ENCODE results near the gene PARP14. TPM values are rescaled to one million over a fixed set of nuclear protein-coding genes. Genes with fewer than 3 reads are reported as not detected.

PARP14 gene
- total and polyA plus RNA-seq, 4 donors: 13.9 to 40.3 (median 24.7) TPM

- no peak overlapping the region for H3K27ac ChIP-seq (ENCODE audit: low read depth, low read length)
- H3K4me3 ChIP-seq (ENCODE audit: low read depth, low read length): no peak overlapping the region
- 83% methylated on average over 1 of the region's 3 CpGs for WGBS (ENCODE audit: insufficient coverage)
- H3K9me3 ChIP-seq (ENCODE audit: control insufficient read depth, insufficient read depth, low read length): no peaks in the 10 kb centered on the region
- no peaks in the 10 kb centered on the region for H3K36me3 ChIP-seq (ENCODE audit: control insufficient read depth, insufficient read depth, low read length)
- no peaks in the 10 kb centered on the region for H3K27me3 ChIP-seq (ENCODE audit: control insufficient read depth, insufficient read depth, low read length)
- peak in 1 of 6 donors; percentile 10 for DNase-seq (ENCODE audit: low read depth in 4 of 6, low spot score in 6 of 6)
- no peaks in the 10 kb centered on the region for H3K4me1 ChIP-seq (ENCODE audit: control insufficient read depth, insufficient read depth, low read length)
Observed at GRCh38 chr3:122760453-122761271, 80.0 kb downstream of the PARP14 start.

- Histone ChIP-seq H3K4me1 (ENCODE audit: control insufficient read depth, insufficient read depth, low read length) (no peaks in the 10 kb centered on the region), H3K27me3 (ENCODE audit: control insufficient read depth, insufficient read depth, low read length) (no peaks in the 10 kb centered on the region), H3K9me3 (ENCODE audit: control insufficient read depth, insufficient read depth, low read length) (no peaks in the 10 kb centered on the region), H3K4me3 (ENCODE audit: low read depth, low read length) (no peak overlapping the region), H3K36me3 (ENCODE audit: control insufficient read depth, insufficient read depth, low read length) (peaks cover 2% of the 10 kb centered on the region), H3K27ac (ENCODE audit: low read depth, low read length) (no peak overlapping the region)
- 100% methylated on average over 3 of the region's 3 CpGs for WGBS (ENCODE audit: insufficient coverage)
- DNase-seq (ENCODE audit: low read depth in 4 of 6, low spot score in 6 of 6): no peak
Observed at GRCh38 chr3:122766430-122766829, 85.8 kb downstream of the PARP14 start.

GRCh38 chr3:122767540-122768372 lies 87.1 kb downstream of the PARP14 start:
- WGBS (ENCODE audit: insufficient coverage): no CpG with 5 or more reads among the region's 3 CpGs
- Histone ChIP-seq H3K4me1 (ENCODE audit: control insufficient read depth, insufficient read depth, low read length) (no peaks in the 10 kb centered on the region), H3K27ac (ENCODE audit: low read depth, low read length) (no peak overlapping the region), H3K9me3 (ENCODE audit: control insufficient read depth, insufficient read depth, low read length) (no peaks in the 10 kb centered on the region), H3K27me3 (ENCODE audit: control insufficient read depth, insufficient read depth, low read length) (no peaks in the 10 kb centered on the region), H3K36me3 (ENCODE audit: control insufficient read depth, insufficient read depth, low read length) (peaks cover 2% of the 10 kb centered on the region), H3K4me3 (ENCODE audit: low read depth, low read length) (no peak overlapping the region)
- DNase-seq (ENCODE audit: low read depth in 4 of 6, low spot score in 6 of 6): no peak

- no peaks in the 10 kb centered on the region for H3K9me3 ChIP-seq (ENCODE audit: control insufficient read depth, insufficient read depth, low read length)
- H3K36me3 ChIP-seq (ENCODE audit: control insufficient read depth, insufficient read depth, low read length): peaks cover 2% of the 10 kb centered on the region
- H3K27me3 ChIP-seq (ENCODE audit: control insufficient read depth, insufficient read depth, low read length): no peaks in the 10 kb centered on the region
- no peak overlapping the region for H3K4me3 ChIP-seq (ENCODE audit: low read depth, low read length)
- peak in 1 of 6 donors; percentile 16 for DNase-seq (ENCODE audit: low read depth in 4 of 6, low spot score in 6 of 6)
- no peak overlapping the region for H3K27ac ChIP-seq (ENCODE audit: low read depth, low read length)
- H3K4me1 ChIP-seq (ENCODE audit: control insufficient read depth, insufficient read depth, low read length): no peaks in the 10 kb centered on the region
- WGBS (ENCODE audit: insufficient coverage): no CpG with 5 or more reads among the region's 5 CpGs
Observed at GRCh38 chr3:122770521-122771202, 90.0 kb downstream of the PARP14 start.

- no peaks in the 10 kb centered on the region for H3K27me3 ChIP-seq (ENCODE audit: control insufficient read depth, insufficient read depth, low read length)
- no CpG with 5 or more reads among the region's 1 CpG for WGBS (ENCODE audit: insufficient coverage)
- no peak for DNase-seq (ENCODE audit: low read depth in 4 of 6, low spot score in 6 of 6)
- no peaks in the 10 kb centered on the region for H3K9me3 ChIP-seq (ENCODE audit: control insufficient read depth, insufficient read depth, low read length)
- H3K4me3 ChIP-seq (ENCODE audit: low read depth, low read length): no peak overlapping the region
- H3K27ac ChIP-seq (ENCODE audit: low read depth, low read length): no peak overlapping the region
- H3K4me1 ChIP-seq (ENCODE audit: control insufficient read depth, insufficient read depth, low read length): no peaks in the 10 kb centered on the region
- peaks cover 2% of the 10 kb centered on the region for H3K36me3 ChIP-seq (ENCODE audit: control insufficient read depth, insufficient read depth, low read length)
Observed at GRCh38 chr3:122772827-122773226, 92.2 kb downstream of the PARP14 start.

GRCh38 chr3:122773944-122774509 lies 93.4 kb downstream of the PARP14 start:
- no peaks in the 10 kb centered on the region for H3K9me3 ChIP-seq (ENCODE audit: control insufficient read depth, insufficient read depth, low read length)
- no peak overlapping the region for H3K4me3 ChIP-seq (ENCODE audit: low read depth, low read length)
- H3K27me3 ChIP-seq (ENCODE audit: control insufficient read depth, insufficient read depth, low read length): no peaks in the 10 kb centered on the region
- no peak overlapping the region for H3K27ac ChIP-seq (ENCODE audit: low read depth, low read length)
- peaks cover 2% of the 10 kb centered on the region for H3K36me3 ChIP-seq (ENCODE audit: control insufficient read depth, insufficient read depth, low read length)
- no peak for DNase-seq (ENCODE audit: low read depth in 4 of 6, low spot score in 6 of 6)
- WGBS (ENCODE audit: insufficient coverage): no CpG with 5 or more reads among the region's 3 CpGs
- no peaks in the 10 kb centered on the region for H3K4me1 ChIP-seq (ENCODE audit: control insufficient read depth, insufficient read depth, low read length)

GRCh38 chr3:122774564-122774963 lies 93.9 kb downstream of the PARP14 start:
- Histone ChIP-seq H3K4me3 (ENCODE audit: low read depth, low read length) (no peak overlapping the region), H3K9me3 (ENCODE audit: control insufficient read depth, insufficient read depth, low read length) (no peaks in the 10 kb centered on the region), H3K27me3 (ENCODE audit: control insufficient read depth, insufficient read depth, low read length) (no peaks in the 10 kb centered on the region), H3K4me1 (ENCODE audit: control insufficient read depth, insufficient read depth, low read length) (no peaks in the 10 kb centered on the region), H3K27ac (ENCODE audit: low read depth, low read length) (no peak overlapping the region), H3K36me3 (ENCODE audit: control insufficient read depth, insufficient read depth, low read length) (peaks cover 2% of the 10 kb centered on the region)
- WGBS (ENCODE audit: insufficient coverage): no CpG with 5 or more reads among the region's 3 CpGs
- DNase-seq (ENCODE audit: low read depth in 4 of 6, low spot score in 6 of 6): no peak

- no CpG with 5 or more reads among the region's 5 CpGs for WGBS (ENCODE audit: insufficient coverage)
- no peak overlapping the region for H3K4me3 ChIP-seq (ENCODE audit: low read depth, low read length)
- H3K36me3 ChIP-seq (ENCODE audit: control insufficient read depth, insufficient read depth, low read length): no peaks in the 10 kb centered on the region
- no peaks in the 10 kb centered on the region for H3K4me1 ChIP-seq (ENCODE audit: control insufficient read depth, insufficient read depth, low read length)
- no peaks in the 10 kb centered on the region for H3K9me3 ChIP-seq (ENCODE audit: control insufficient read depth, insufficient read depth, low read length)
- DNase-seq (ENCODE audit: low read depth in 4 of 6, low spot score in 6 of 6): no peak
- H3K27ac ChIP-seq (ENCODE audit: low read depth, low read length): no peak overlapping the region
- no peaks in the 10 kb centered on the region for H3K27me3 ChIP-seq (ENCODE audit: control insufficient read depth, insufficient read depth, low read length)
Observed at GRCh38 chr3:122776675-122777468, 96.2 kb downstream of the PARP14 start.

- Histone ChIP-seq H3K9me3 (ENCODE audit: control insufficient read depth, insufficient read depth, low read length) (no peaks in the 10 kb centered on the region), H3K27ac (ENCODE audit: low read depth, low read length) (no peak overlapping the region), H3K27me3 (ENCODE audit: control insufficient read depth, insufficient read depth, low read length) (no peaks in the 10 kb centered on the region), H3K36me3 (ENCODE audit: control insufficient read depth, insufficient read depth, low read length) (no peaks in the 10 kb centered on the region), H3K4me1 (ENCODE audit: control insufficient read depth, insufficient read depth, low read length) (no peaks in the 10 kb centered on the region), H3K4me3 (ENCODE audit: low read depth, low read length) (no peak overlapping the region)
- no CpG with 5 or more reads among the region's 3 CpGs for WGBS (ENCODE audit: insufficient coverage)
- DNase-seq (ENCODE audit: low read depth in 4 of 6, low spot score in 6 of 6): no peak
Observed at GRCh38 chr3:122777563-122777962, 96.9 kb downstream of the PARP14 start.
